ENCODE measurements around the gene R3HDM2. TPM values are rescaled to one million over a fixed set of nuclear protein-coding genes. Genes with fewer than 3 reads are reported as not detected.
A peak's percentile ranks its signal among the peaks of the same experiment; 100 is the strongest.

R3HDM2 gene
- total RNA-seq, 2 experiments from 2014 or later: 70.2 to 71.5 TPM

- Mint-ChIP-seq H3K27me3 (peaks cover 77% of the 10 kb centered on the region), H3K4me1 (peaks cover 40% of the 10 kb centered on the region), H3K36me3 (ENCODE audit: low read depth) (peaks cover 3% of the 10 kb centered on the region), H3K9me3 (no peaks in the 10 kb centered on the region), H3K4me3 (no peak overlapping the region), H3K27ac (no peak overlapping the region)
- no peak for DNase-seq
- POLR2A ChIA-PET: no interaction called here
- CTCF ChIA-PET: no interaction called here
Observed at GRCh38 chr12:57220770-57221168, 210.1 kb downstream of the R3HDM2 start.

- Mint-ChIP-seq H3K27ac (no peak overlapping the region), H3K4me1 (peaks cover 41% of the 10 kb centered on the region), H3K4me3 (no peak overlapping the region), H3K9me3 (no peaks in the 10 kb centered on the region), H3K36me3 (ENCODE audit: low read depth) (peaks cover 3% of the 10 kb centered on the region), H3K27me3 (peaks cover 79% of the 10 kb centered on the region)
- ChIA-PET POLR2A (interaction anchor here (1.5 kb wide), 1 partner anchor 9 kb away, joined by 8 read pairs; the partner anchor contains the start of gene SHMT2), CTCF (interaction anchor here (8.5 kb wide), 1 partner anchor 21 kb away, joined by 253 read pairs; a partner anchor contains a TSS)
- no peak for DNase-seq
Observed at GRCh38 chr12:57219993-57220754, 210.7 kb downstream of the R3HDM2 start.

- Mint-ChIP-seq H3K36me3 (ENCODE audit: low read depth) (peaks cover 3% of the 10 kb centered on the region), H3K4me3 (no peak overlapping the region), H3K4me1 (peaks cover 41% of the 10 kb centered on the region), H3K27ac (no peak overlapping the region), H3K9me3 (no peaks in the 10 kb centered on the region), H3K27me3 (peaks cover 81% of the 10 kb centered on the region)
- CTCF ChIA-PET: interaction anchor here (8.5 kb wide), 1 partner anchor 22 kb away, joined by 253 read pairs; a partner anchor contains a TSS
- DNase-seq: no peak
- POLR2A ChIA-PET: interaction anchor here (1.5 kb wide), 1 partner anchor 10 kb away, joined by 8 read pairs; the partner anchor contains the start of gene SHMT2
Observed at GRCh38 chr12:57219205-57219992, 211.4 kb downstream of the R3HDM2 start.

- DNase-seq: no peak
- peaks cover 48% of the 10 kb centered on the region for H3K4me1 Mint-ChIP-seq
- no peaks in the 10 kb centered on the region for H3K9me3 Mint-ChIP-seq
- H3K27ac Mint-ChIP-seq: no peak overlapping the region
- ChIA-PET POLR2A (interaction anchor here (0.7 to 1.9 kb wide), 5 partner anchors 9 to 24 kb away, joined by 3 to 6 read pairs (median 3); partner anchors contain the start of gene SHMT2), CTCF (interaction anchor here (0.7 to 8.5 kb wide), 3 partner anchors 11 to 32 kb away, joined by 4 to 253 read pairs (median 7); partner anchors contain the start of gene SHMT2)
- H3K4me3 Mint-ChIP-seq: peak overlapping the region; percentile 70
- H3K27me3 Mint-ChIP-seq: peaks cover 86% of the 10 kb centered on the region
- peaks cover 3% of the 10 kb centered on the region for H3K36me3 Mint-ChIP-seq (ENCODE audit: low read depth)
Observed at GRCh38 chr12:57218030-57218853, 212.6 kb downstream of the R3HDM2 start.

GRCh38 chr12:57216921-57217879 is 213.6 kb downstream of the R3HDM2 start:
- ChIA-PET POLR2A (interaction anchor here (0.9 to 1.9 kb wide), 5 partner anchors 10 to 106 kb away, joined by 3 to 6 read pairs (median 3); partner anchors contain the start of genes SHMT2 and STAT6), CTCF (interaction anchor here (0.7 to 8.5 kb wide), 3 partner anchors 12 to 33 kb away, joined by 4 to 253 read pairs (median 7); partner anchors contain the start of gene SHMT2)
- H3K27ac Mint-ChIP-seq: no peak overlapping the region
- H3K4me1 Mint-ChIP-seq: peaks cover 45% of the 10 kb centered on the region
- peaks cover 77% of the 10 kb centered on the region for H3K27me3 Mint-ChIP-seq
- H3K36me3 Mint-ChIP-seq (ENCODE audit: low read depth): peaks cover 3% of the 10 kb centered on the region
- DNase-seq: peak; percentile 20
- no peaks in the 10 kb centered on the region for H3K9me3 Mint-ChIP-seq
- peak overlapping the region; percentile 70 for H3K4me3 Mint-ChIP-seq

- Mint-ChIP-seq H3K27ac (no peak within 1 kb of the TSS), H3K4me3 (peak within 1 kb of the TSS; percentile 70), H3K9me3 (no peaks in the 10 kb centered on the region), H3K4me1 (peaks cover 42% of the 10 kb centered on the region), H3K36me3 (ENCODE audit: low read depth) (peaks cover 3% of the 10 kb centered on the region), H3K27me3 (peaks cover 67% of the 10 kb centered on the region)
- ChIA-PET POLR2A (interaction anchor here (1.0 to 3.0 kb wide), 5 partner anchors 9 to 105 kb away, joined by 3 to 24 read pairs (median 6); partner anchors contain the start of genes SHMT2 and STAT6), CTCF (interaction anchor here (0.7 to 8.5 kb wide), 3 partner anchors 11 to 86 kb away, joined by 3 to 253 read pairs (median 110); partner anchors contain the start of gene SHMT2)
- DNase-seq: peak; percentile 56
Observed at GRCh38 chr12:57216014-57216911, 214.6 kb downstream of the R3HDM2 start, which contains the start of gene NXPH4. Gene NXPH4 (plus strand): TSS chr12:57216794. CDS start chr12:57216970, 176 bp downstream.

GRCh38 chr12:57215668-57216013 is 215.2 kb downstream of the R3HDM2 start:
- ChIA-PET CTCF (interaction anchor here (0.7 to 8.5 kb wide), 3 partner anchors 12 to 86 kb away, joined by 3 to 253 read pairs (median 110); partner anchors contain the start of gene SHMT2), POLR2A (interaction anchor here (1.0 to 3.0 kb wide), 4 partner anchors 10 to 26 kb away, joined by 4 to 28 read pairs (median 22); partner anchors contain the start of gene SHMT2)
- Mint-ChIP-seq H3K4me3 (peak overlapping the region; percentile 66), H3K27me3 (peaks cover 61% of the 10 kb centered on the region), H3K27ac (no peak overlapping the region), H3K36me3 (ENCODE audit: low read depth) (no peaks in the 10 kb centered on the region), H3K4me1 (peaks cover 39% of the 10 kb centered on the region), H3K9me3 (no peaks in the 10 kb centered on the region)
- DNase-seq: peak; percentile 65

GRCh38 chr12:57215065-57215464 is 215.8 kb downstream of the R3HDM2 start:
- Mint-ChIP-seq H3K27me3 (peaks cover 59% of the 10 kb centered on the region), H3K36me3 (ENCODE audit: low read depth) (no peaks in the 10 kb centered on the region), H3K4me1 (peaks cover 39% of the 10 kb centered on the region), H3K9me3 (no peaks in the 10 kb centered on the region), H3K4me3 (no peak overlapping the region), H3K27ac (no peak overlapping the region)
- no peak for DNase-seq
- POLR2A ChIA-PET: interaction anchor here (1.0 to 3.0 kb wide), 5 partner anchors 10 to 103 kb away, joined by 4 to 28 read pairs (median 19); partner anchors contain the start of gene SHMT2
- CTCF ChIA-PET: interaction anchor here (0.7 to 8.5 kb wide), 7 partner anchors 8 to 262 kb away, joined by 3 to 253 read pairs (median 6); partner anchors contain the start of gene SHMT2

GRCh38 chr12:57214398-57214781 is 216.5 kb downstream of the R3HDM2 start:
- Mint-ChIP-seq H3K27ac (no peak overlapping the region), H3K9me3 (no peaks in the 10 kb centered on the region), H3K36me3 (ENCODE audit: low read depth) (no peaks in the 10 kb centered on the region), H3K4me3 (no peak overlapping the region), H3K27me3 (peaks cover 53% of the 10 kb centered on the region), H3K4me1 (peaks cover 39% of the 10 kb centered on the region)
- CTCF ChIA-PET: interaction anchor here (0.7 to 8.5 kb wide), 15 partner anchors 9 to 263 kb away, joined by 3 to 253 read pairs (median 4); partner anchors contain the start of genes INHBE and SHMT2
- POLR2A ChIA-PET: interaction anchor here (1.8 to 3.0 kb wide), 4 partner anchors 15 to 102 kb away, joined by 6 to 28 read pairs (median 22); partner anchors contain the start of gene SHMT2
- DNase-seq: peak; percentile 74

- Mint-ChIP-seq H3K36me3 (ENCODE audit: low read depth) (no peaks in the 10 kb centered on the region), H3K4me3 (no peak overlapping the region), H3K4me1 (peaks cover 39% of the 10 kb centered on the region), H3K27ac (no peak overlapping the region), H3K27me3 (peaks cover 48% of the 10 kb centered on the region), H3K9me3 (no peaks in the 10 kb centered on the region)
- POLR2A ChIA-PET: interaction anchor here (1.8 to 3.0 kb wide), 4 partner anchors 16 to 102 kb away, joined by 6 to 28 read pairs (median 22); partner anchors contain the start of gene SHMT2
- CTCF ChIA-PET: interaction anchor here (0.6 to 8.5 kb wide), 29 partner anchors 9 to 1526 kb away, joined by 3 to 253 read pairs (median 3); partner anchors contain the start of genes INHBE and SHMT2
- DNase-seq: no peak
Observed at GRCh38 chr12:57213763-57214397, 217.0 kb downstream of the R3HDM2 start.
